ENCODE measurements around the gene CIAO3. TPM values are rescaled to one million over a fixed set of nuclear protein-coding genes. Genes with fewer than 3 reads are reported as not detected.
"Not testable (repeated sequence)": the region's sequence is repeated elsewhere in the genome, so short reads cannot be mapped to it uniquely, and the experiment has no call there.

Gene CIAO3
- total RNA-seq, 1 donor from 2014 or later, result 32.9 TPM

DNA sequence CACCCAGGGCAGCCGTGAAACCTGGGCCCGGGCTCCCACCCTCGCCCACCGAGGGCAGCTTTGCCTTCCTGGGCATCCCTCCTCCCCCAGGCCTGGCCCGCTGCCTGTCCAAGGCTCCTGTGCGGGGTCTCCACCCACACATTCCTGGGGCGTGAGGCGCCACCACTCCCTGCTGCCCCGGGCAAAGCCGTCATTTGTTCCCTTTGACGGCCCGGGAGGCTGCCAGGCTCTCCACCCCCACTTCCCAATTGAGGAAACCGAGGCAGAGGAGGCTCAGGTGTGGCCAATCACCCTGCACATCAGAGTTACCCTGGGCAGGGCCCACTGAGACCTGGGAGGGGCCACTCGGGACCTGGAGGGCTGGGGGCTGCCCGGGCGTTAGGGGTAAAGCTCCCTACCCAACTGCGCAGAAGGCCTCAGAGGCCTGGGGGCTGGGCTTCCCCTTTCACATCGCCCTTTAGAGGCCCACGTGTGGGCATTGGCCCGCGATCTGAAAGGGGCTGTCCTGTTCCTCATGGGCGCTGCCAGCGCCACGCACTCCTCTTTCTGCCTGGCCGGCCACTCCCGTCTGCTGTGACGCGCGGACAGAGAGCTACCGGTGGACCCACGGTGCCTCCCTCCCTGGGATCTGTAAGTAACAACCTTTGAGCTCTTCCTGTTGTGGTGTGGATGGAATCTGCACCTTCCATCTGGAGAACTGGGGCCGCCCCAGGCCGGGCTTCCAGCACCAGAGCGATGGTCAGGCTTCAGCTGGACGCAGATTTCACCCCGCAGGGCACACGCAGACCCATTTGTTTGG is 19.9 kb upstream of the CIAO3 start, which contains the start of gene MSLN:
TSS of gene MSLN (plus strand) at position 190 of the 799 bp plus-strand sequence. CDS start 1,947 bp downstream, outside the sequence.
- DNase-seq (ENCODE audit: low read depth, low spot score), result no peak

DNA sequence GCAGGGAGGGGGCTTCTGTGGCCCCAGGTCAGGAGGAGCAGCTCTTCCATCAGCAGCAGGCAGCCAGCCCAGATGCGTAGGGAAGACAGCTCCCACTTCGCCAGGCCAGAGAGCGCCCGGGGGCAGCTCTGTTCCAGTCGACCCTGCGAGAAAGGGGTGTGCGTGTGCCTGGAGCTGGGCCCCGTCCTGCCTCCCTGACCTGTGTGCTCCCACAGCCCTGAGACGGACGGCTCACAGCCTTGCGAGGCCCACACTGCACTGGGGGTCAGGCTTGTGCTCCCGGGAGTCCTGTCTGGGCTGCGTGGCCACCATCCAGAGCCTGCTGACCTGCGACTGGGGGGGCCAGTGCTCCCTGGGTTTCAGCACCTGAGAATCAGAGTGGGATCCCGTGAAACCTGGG is 19.3 kb upstream of the CIAO3 start:
- DNase-seq (ENCODE audit: low read depth, low spot score), result no peak

DNA sequence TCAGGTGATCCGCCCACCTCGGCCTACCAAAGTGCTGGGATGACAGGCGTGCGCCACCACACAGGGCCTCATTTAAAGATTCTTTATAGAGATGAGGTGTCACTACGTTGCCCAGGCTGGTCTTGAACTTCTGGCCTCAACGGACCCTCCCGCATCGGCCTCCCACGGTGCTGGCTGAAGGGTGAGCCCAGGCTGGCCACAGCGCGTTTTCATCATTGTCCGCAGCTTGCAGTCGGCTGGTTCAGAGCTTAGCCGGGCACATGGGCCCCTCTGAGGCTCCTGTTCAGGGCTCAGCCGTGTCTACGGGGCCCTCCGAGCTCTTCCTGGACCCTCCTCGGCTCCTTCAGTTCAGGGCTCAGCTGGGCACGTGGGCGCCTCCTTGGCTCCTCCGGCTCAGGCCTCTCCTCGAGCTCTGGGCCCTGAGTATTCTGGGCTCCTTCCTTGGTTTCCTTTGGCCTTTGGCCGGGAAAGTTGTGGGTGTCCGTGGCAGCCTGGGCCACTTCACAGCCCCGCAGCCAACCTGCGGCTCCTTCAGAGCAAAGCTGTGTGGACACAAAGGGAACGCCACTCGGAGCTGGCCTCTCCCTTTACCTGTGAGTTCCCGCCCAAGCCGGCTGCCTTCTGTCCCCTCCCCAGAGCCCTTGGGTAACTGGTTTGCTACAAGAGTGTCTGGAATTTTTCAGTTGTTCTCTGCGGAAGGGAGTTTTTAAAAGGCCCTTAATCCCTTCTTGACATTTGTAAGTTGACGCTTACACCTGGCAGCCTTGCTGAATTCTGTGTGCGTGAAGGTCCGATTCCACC is 18.5 kb upstream of the CIAO3 start:
- no peak for DNase-seq (ENCODE audit: low read depth, low spot score)

DNA sequence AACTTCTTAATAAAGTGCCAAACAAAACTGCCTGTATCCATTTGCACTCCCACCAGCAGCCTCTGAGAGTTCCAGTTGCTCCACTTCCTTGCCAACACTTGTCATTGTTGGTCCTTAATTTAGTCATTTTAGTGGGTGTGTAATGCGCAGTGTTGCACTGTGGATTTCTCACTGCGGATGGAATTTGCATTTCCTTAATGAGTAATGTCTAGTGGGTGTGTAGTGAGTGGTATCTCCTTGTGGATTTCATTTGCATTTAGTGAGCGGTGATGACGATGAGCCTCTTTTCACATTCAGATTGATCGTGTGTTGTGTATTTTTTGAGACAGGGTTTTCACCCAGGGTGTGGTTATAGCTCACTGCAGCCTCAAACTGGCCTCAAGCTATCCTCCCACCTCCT is 15.6 kb upstream of the CIAO3 start:
- DNase-seq (ENCODE audit: low read depth, low spot score), result no peak

DNA sequence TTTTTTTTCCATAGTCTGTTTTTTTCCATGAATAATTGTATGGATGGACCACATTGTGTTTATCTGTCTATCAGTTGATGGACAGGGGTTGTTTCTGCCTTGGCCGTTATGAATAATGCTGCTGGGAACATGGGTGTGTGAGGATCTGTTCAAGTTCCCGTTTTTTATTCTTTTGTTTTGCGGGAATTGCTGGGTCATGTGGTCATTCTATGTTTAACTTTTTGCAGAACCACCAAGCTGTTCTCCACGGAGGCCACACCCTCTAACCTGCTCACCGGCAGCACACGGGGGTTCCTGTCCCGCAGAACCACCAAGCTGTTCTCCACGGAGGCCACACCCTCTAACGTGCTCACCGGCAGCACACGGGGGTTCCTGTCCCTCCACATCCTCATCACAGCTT is 13.9 kb upstream of the CIAO3 start:
- no peak for DNase-seq (ENCODE audit: low read depth, low spot score)

DNA sequence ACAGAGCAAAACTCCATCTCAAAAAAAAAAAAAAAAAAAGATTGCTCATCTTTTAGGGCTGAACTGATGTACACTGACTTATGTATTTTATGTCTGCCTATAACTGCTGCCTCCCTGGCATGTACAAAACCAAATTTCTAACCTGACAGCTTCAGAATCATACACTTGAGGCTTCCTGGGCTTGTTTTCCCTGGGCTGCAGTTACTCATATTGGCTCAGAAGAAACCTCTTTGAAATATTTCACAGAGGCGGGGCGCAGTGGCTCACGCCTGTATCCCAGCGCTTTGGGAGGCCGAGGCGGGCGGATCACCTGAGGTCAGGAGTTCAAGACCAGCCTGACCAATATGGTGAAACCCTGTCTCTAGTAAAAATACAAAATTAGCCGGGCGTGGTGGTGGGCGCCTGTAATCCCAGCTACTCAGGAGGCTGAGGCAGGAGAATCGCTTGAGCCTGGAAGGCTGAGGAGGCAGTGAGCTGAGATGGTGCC is 13.4 kb upstream of the CIAO3 start:
- DNase-seq (ENCODE audit: low read depth, low spot score), result not testable (repeated sequence)

DNA sequence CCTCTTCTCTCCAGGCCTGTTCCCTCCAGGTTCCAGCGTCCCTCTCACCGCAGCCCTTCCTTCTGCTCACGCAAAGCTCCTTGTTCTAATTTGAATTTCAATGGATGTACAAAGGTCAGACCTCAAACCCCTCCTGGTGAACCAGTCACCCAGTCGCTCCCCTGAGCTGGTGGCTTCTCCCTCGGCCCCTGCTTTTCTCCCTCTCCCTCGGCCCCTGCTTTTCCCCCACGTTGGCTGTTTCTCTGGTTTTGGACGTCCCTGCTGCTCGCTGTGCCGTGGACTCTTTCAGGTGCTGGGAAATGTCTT is 11.2 kb upstream of the CIAO3 start:
- no peak for DNase-seq (ENCODE audit: low read depth, low spot score)

DNA sequence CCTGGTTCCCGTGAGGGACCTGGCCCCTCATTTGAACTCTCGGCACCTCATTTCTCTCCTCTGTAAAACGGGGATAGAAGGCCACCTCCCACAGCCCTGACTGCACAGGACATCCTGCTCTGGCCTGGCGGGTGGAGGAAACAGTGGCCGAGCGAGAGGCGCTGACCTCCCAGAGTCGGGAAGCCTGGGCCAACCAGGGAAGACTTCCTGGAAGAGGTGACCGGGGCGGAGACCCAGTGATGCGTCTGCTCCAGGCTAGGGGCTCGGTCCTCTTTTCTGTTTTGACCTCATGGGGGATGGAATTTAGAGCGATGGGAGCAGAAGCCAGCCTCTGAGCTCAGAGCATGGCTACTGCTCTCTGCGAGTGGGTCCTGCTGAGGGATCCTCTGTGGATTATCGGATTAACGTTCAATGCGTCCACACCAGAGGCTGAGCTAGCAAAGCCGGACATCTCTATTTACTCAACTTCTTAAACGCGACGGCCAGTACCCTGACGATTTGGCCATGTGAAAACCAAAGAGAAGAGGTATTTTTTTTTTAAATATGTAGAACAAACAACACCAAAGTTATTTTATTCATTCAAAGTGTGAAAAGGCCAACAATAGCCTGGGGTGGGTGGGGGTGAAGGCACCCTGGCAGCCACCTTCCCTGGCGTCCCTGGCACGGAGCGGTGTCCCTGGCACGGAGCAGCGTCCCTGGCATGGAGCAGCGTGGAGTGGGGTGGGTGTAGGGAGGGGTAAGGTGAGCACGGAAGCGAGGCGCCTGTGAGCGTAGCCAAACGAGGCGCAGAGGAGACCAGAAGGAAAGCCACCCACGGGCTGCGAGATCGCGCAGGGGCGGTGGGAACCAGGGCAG is 10.6 kb upstream of the CIAO3 start:
- DNase-seq (ENCODE audit: low read depth, low spot score), result no peak

DNA sequence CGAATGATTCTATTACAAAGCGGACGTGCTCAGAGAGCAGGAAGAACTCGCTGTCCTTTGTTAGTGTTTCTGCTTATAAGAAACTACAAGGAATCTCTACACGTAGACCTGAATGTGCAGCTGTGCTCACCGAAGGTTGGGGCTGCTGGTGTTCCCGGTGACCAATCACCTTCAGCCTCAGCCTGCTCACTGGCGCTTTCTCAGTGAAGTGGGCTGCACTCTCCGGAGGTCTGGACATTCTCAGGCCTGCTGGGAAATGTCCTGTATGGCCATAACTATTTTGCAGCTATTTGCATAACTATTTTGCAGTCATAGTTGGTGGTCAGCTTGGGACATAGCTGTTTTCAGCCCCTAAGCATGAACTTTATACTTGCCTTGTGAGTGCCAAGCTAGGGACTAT is 9.7 kb upstream of the CIAO3 start:
- no peak for DNase-seq (ENCODE audit: low read depth, low spot score)

DNA sequence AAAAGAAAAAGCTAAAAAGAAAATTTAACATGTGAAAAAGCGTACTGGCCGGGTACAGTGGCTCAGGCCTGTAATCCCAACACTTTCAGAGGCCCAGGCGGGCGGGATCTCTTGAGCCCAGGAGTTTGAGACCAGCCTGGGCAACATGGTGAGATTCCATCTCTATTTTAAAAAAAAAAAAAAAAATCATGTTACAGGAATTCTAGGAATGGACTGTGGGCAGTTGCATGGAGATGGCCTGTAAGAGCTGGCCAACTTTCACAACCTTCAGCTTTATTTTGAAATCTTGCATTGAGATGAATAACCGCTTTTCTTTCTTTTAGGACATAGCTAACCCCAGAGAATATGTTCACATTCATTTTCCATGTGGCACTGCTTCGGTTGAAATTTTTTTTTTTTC is 8.2 kb upstream of the CIAO3 start:
- no peak for DNase-seq (ENCODE audit: low read depth, low spot score)

DNA sequence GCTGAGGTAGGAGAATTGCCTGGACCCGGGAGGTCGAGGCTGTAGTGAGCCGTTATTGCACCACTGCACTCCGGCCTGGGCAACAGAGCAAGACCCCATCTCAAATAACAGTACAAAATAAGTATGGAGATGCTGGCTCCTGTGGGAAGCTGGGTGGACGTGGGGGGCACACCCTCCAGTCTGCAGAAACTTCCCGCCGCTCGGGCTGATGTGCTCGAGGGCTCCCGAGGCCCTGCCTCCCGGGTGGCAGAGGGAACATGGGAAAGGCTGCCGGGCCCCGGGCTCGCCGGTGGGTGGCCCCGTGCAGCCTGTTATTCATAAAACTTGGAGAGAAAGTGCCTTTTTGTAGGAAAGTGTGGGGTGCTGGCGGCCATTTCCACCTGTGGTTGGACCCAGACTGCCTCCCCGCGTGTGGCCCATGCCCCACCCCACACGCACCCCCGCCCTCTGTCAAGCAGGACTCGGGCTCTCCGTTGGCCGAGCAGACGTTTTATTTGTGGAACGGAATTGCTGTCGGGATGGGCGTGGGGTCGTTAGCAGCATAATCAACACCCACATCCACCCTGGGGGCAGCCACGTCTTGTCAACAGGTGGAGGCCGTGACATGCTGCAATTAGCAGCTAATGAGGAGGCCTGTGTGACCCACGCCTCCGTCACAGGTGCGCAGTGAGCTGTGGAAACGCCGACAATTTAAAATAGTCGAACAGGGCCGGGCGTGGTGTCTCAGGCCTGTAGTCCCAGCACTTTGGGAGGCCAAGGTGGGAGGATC is 7.4 kb upstream of the CIAO3 start:
- DNase-seq (ENCODE audit: low read depth, low spot score), result no peak

DNA sequence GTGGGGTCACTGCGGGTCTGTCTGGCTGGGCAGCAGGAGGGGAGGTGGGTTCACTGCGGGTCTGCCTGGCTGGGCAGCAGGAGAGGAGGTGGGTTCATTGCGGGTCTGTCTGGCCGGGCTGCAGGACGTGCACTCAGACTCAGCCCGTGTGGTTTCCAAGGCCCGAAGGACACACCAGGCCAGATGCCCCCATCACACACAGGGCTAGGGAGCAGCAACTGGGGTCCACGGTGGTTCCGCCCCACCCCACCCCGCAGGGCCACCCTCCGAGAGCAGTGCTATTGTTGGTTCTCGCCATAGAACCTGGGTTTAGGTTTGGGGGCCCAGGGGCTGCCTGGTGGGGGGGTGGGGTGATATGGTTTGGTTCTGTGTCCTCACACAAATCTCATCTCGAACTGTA is 5.8 kb upstream of the CIAO3 start:
- DNase-seq (ENCODE audit: low read depth, low spot score), result no peak

DNA sequence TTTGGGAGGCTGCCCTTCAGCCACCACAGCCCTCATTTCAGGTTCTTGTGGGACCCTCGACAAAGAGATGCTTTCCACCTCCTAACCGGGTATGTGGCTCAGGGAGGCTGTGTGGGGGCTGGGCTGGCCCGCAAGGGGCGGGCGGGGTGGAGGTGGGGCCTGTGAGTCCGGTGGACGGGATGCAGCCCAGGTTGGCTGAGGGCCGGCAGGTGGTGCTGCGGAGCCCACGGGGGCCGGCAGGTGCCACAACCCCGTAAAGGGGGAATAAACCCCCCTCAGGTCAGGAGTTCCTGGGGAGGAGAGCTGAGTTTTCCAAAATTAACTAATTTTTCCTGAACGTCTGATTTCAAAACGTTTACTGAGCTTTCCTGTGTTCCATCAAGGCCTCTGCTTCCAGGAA is 4.9 kb upstream of the CIAO3 start:
- no peak for DNase-seq (ENCODE audit: low read depth, low spot score)

DNA sequence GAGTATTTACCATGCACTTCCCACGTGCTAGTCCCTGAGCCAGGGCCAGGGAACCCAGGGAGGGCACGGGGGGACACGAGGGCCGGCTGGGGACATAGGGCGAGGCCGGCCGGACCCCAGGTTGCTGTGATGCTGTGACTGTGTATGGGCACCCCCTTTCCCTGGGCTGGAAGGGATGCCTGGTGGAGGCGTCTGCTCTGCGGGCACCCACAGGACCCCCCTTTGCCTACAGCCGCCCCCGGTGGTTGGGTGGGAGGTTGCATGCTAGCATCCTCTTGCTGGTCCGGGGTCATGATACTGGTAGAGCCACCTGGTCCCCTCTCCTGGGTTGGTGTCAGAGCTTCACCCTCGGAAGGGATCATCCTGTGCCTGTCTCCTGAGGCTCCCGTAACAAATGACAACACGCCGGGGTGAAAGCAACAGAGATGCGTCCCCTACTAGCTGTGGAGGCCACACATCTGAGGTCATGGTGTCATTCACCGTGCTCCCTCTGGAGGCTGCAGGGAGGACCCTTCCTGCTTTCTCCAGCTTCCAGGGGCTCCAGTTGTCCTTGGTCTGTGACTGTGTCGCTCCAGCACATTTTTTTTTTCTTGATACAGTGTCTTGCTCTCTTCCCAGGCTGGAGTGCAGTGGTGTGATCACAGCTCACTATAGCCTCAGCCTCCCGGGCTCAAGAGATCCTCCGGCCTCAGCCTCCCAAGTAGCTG is 3.1 kb upstream of the CIAO3 start:
- DNase-seq (ENCODE audit: low read depth, low spot score), result no peak

DNA sequence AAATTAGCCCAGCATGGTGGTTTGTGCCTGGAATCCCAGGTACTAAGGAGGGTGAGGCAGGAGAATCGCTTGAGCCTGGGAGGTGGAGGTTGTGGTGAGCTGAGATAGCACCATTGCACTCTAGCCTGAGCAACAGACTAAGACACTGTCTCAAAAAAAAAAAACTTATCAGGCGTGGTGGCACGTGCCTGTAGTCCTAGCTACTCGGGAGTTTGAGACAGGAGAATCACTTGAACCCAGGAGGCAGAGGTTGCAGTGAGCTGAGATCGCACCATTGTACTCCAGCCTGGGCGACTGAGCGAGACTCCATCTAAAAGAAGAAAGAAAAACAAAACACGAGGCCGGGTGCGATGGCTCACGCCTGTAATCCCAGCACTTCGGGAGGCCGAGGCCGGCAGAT is 2.1 kb upstream of the CIAO3 start:
- not testable (repeated sequence) for DNase-seq (ENCODE audit: low read depth, low spot score)

DNA sequence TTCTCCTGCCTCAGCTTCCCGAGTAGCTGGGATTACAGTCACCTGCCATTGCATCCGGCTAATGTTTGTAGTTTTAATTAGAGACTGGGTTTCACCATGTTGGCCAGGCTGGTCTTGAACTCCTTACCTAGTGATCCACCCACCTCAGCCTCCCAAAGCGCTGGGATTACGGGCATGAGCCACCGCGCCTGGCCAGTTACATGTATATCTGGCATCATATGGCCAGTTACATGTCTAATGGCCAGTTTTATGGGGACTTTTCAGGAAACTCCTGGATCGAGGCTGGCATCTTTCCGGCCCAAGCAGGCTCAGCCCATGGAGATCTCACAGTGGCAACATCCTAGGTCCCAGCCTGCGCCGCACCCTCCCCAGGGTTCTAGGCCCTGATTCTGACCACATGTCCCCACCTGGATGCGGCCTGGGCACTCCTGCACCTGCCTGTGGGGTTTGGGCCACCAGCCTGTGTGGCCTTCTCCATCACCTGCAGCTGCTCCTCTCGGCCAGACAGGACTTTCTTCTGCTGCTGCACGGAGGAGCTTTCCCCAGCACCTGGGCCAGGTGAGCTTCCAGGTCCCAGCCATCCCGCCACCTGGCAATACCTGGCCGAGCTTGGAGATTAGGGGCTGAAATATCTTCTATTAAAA is 1.3 kb upstream of the CIAO3 start:
- no peak for DNase-seq (ENCODE audit: low read depth, low spot score)

DNA sequence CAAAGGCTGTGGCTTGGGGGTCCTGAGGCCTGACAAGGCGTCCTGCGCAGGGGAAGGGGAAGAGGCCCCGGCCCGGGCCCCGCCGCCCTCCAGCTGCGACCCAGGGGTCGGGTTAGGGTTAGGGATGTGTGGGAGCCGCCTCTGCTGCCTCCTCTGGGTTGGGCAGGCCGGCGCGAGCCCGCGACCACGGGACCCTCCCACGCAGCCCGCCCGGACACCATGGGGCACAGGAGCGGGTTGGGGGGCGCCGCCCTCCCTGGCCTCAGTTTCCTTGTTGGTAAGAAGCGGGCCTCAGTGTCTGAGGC is 386 bp downstream of the CIAO3 start:
- no peak for DNase-seq (ENCODE audit: low read depth, low spot score)

DNA sequence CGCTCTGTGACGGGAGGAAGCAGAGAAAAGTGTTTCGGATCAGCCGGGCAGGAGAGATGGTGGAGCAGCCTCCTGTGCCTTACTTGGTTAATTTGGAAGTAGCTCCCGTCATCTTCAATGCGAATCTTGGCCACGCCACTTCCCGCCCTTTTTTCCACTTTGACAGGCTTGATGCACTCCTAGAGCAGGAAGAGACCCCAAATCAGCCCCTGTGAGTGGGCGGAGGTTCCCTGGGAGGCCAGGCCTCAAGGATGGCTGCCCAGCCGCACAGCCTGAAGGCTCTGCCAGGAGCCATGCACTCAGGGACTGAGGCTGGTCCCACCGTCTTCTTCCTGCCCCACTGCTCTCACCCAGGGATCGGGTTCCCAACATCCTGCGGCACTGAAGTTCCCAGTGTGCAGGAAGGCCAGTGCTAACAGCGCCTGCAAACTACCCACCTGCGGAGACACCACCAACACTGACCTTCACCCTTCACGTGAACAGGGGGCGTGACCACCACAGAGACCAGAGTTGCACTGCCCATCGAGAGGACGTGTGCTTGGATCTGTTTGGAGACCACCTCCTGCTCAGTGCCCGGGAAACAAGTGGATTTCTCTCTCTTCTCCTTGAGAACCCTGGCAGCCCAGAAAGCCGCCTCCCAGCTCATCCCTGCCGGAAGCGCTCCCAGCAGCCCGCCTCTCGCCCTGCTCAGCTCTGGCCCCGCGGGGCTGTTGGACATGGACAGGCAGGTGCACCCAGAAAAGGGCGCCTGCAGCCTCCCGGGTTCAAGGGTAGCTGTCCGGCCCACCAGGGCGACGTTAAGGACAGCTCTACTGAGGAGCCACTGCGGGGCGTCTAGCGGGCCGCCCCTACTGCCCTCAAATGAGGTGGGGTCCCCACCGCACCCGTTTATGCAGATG is 988 bp downstream of the CIAO3 start:
- DNase-seq (ENCODE audit: low read depth, low spot score), result no peak

DNA sequence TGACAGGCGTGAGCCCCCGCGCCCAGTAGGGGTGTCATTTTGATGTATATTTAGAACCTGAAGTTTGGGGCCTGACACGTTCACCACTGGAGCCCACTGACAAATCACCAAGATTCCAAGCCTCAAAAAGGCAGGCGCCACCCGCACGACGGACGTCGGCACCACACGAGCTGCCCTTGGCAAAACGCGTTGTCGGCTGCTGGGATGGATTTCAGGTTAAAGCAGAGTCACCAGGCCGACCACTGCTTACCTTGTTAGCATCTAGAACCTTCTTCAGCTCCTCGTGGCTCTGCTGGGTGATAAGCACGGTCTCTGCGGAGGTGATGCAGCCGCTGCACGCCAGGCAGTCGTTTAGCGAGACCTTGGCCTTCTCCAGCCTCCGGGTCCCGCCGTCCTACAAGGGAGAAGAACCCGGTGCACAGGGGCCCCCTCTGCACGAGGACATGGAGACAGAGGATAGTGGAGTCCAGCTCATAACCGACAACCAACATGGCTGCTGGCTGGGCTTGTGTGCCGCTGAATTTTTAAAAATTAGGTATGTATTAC is 3.8 kb downstream of the CIAO3 start:
- no peak for DNase-seq (ENCODE audit: low read depth, low spot score)
